Keratinocyte (primary cell): Measurements from ENCODE around the gene SMCR8. TPM values are rescaled to one million over a fixed set of nuclear protein-coding genes. Genes with fewer than 3 reads are reported as not detected.

Experiments
- DNase-seq: peaks from one replicate; pipeline ENCODE4 v3.0.0-alpha.2; 2011; ENCODE audit warnings: low read depth, missing footprints, low spot score
- FAIRE-seq: peaks from 2 replicates; lab custom pipeline; 2011; peaks lifted over from hg19 to GRCh38; lab: Jason Lieb, UNC
- H2AFZ ChIP-seq: 2 replicates; pipeline ENCODE4 v1.6.0; 2012; ENCODE audit warnings: low read length, control low read depth, inconsistent platforms; ENCODE audit not compliant: control insufficient read depth
- H3K27ac ChIP-seq: 2 replicates; pipeline ENCODE4 v1.5.1; 2011; ENCODE audit warnings: low read length; ENCODE audit not compliant: control insufficient read depth, insufficient read depth
- H3K27me3 ChIP-seq: 3 replicates; pipeline ENCODE4 v1.6.0; 2011; ENCODE audit warnings: low read length; ENCODE audit not compliant: control insufficient read depth, insufficient read depth; ENCODE audit errors: extremely low read depth
- H3K36me3 ChIP-seq, 2 experiments: 2 replicates in 1 of 2; 3 replicates in 1 of 2; pipeline ENCODE4 v1.5.1; 2011; ENCODE audit warnings: low read length in 2 of 2, mild to moderate bottlenecking in 1 of 2; ENCODE audit not compliant: control insufficient read depth in 2 of 2, insufficient read depth in 2 of 2; ENCODE audit errors: extremely low read depth in 1 of 2
- H3K4me1 ChIP-seq: 3 replicates; pipeline ENCODE4 v1.5.1; 2011; ENCODE audit warnings: low read length; ENCODE audit not compliant: control insufficient read depth, insufficient read depth; ENCODE audit errors: extremely low read depth
- H3K4me2 ChIP-seq: 3 replicates; pipeline ENCODE4 v1.6.0; 2011; ENCODE audit warnings: low read depth, low read length; ENCODE audit not compliant: control insufficient read depth, insufficient read depth; ENCODE audit errors: extremely low read depth
- H3K4me3 ChIP-seq, 3 experiments: fragments of 200-600 bp in 1 of 3; sonication (generic) in 1 of 3; 2 replicates in 2 of 3; 3 replicates in 1 of 3; pipeline ENCODE4 v1.5.1; 2011 to 2016; ENCODE audit warnings: low read length in 3 of 3, mild to moderate bottlenecking in 3 of 3, control low read depth in 2 of 3, inconsistent platforms in 1 of 3, low read depth in 1 of 3, mixed read lengths in 1 of 3, mixed run types in 1 of 3, moderate library complexity in 1 of 3; ENCODE audit not compliant: control insufficient read depth in 2 of 3, insufficient read depth in 2 of 3; ENCODE audit errors: extremely low read depth in 1 of 3
- H3K79me2 ChIP-seq: 2 replicates; pipeline ENCODE4 v1.6.0; 2012; ENCODE audit warnings: low read length; ENCODE audit not compliant: control insufficient read depth, insufficient read depth
- H3K9ac ChIP-seq: 3 replicates; pipeline ENCODE4 v1.6.0; 2011; ENCODE audit warnings: low read length; ENCODE audit not compliant: control insufficient read depth, insufficient read depth; ENCODE audit errors: extremely low read depth
- H3K9me1 ChIP-seq: 3 replicates; pipeline ENCODE4 v1.6.0; 2011; ENCODE audit warnings: low read length; ENCODE audit not compliant: control insufficient read depth, insufficient read depth; ENCODE audit errors: extremely low read depth
- H3K9me3 ChIP-seq: 2 replicates; pipeline ENCODE4 v1.5.1; 2012; ENCODE audit warnings: low read depth, low read length; ENCODE audit not compliant: control insufficient read depth
- H4K20me1 ChIP-seq: 3 replicates; pipeline ENCODE4 v1.6.0; 2011; ENCODE audit warnings: low read length; ENCODE audit not compliant: control insufficient read depth, insufficient read depth; ENCODE audit errors: extremely low read depth
- EZH2 ChIP-seq: IDR thresholded peaks from one replicate; pipeline ENCODE4 v1.6.1; 2012; ENCODE audit warnings: inconsistent platforms, mild to moderate bottlenecking, low read length, moderate library complexity
- dilution Hi-C: fragments of 300-500 bp; cut with MboI; formaldehyde crosslinking; loops from one replicate; pipeline ENCODE4 v1.7.0; 2020; ENCODE audit warnings: low sequenced_read_pairs; ENCODE audit not compliant: extremely low pct_ligation_motif_present
- polyA plus RNA-seq, 5 experiments: library from polyadenylated mRNA; depleted of rRNA in 3 of 5; stranded (reverse) in 3 of 5; stranded (forward) in 1 of 5; unstranded in 1 of 5; fragments of >200 nt; gene quantifications; 1 replicate in 1 of 5; 2 replicates in 3 of 5; 3 replicates in 1 of 5; pipeline versions ENCODE4 v1.2.1 to v1.2.3, GENCODE V29; 2011 to 2012; ENCODE audit warnings: missing spikeins in 2 of 5, low read depth in 1 of 5, low replicate concordance in 1 of 5
- TF ChIP-seq, protein P1 (sequence below), 3 experiments: IDR thresholded peaks in 1 of 3; conservative IDR thresholded peaks in 1 of 3; optimal IDR thresholded peaks in 1 of 3; 2 replicates in 2 of 3; 3 replicates in 1 of 3; pipeline versions ENCODE3 to v1.5.1; 2011; ENCODE audit warnings: low read length in 3 of 3, mild to moderate bottlenecking in 3 of 3, moderate library complexity in 2 of 3, control low read depth in 1 of 3, inconsistent platforms in 1 of 3; ENCODE audit not compliant: insufficient read depth in 2 of 3; ENCODE audit errors: extremely low read depth in 1 of 3

The SMCR8 gene
- polyA plus RNA-seq, 1 donor (not counting 4 experiments of a cell fraction or from before 2014, with no cell fraction given): 7.8 TPM

DNA sequence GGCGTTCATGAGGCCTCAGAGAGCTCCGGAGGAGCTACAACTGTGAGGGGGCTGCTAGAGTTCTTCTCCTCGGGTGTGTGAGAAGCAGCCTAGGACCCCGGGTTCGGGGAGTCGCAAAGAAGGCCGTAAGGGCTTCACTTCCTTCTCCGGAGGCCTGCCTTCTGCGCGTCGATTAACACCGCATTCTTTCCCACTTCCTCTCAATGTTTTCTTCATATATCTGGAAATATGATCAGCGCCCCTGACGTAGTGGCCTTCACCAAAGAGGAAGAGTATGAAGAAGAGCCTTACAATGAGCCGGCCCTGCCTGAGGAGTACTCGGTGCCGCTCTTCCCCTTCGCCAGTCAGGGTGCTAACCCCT is 449 bp downstream of the SMCR8 start:
- Histone ChIP-seq H3K27ac (peak overlapping the region; percentile 92), H3K27me3 (no peaks in the 10 kb centered on the region), H3K9ac (peak overlapping the region; percentile 94), H3K9me3 (no peaks in the 10 kb centered on the region), H3K4me3 (peak overlapping the region; percentile 80 to 90 (median 89)), H3K36me3 (peaks cover 3 to 27% of the 10 kb centered on the region in 2 experiments), H3K9me1 (no peaks in the 10 kb centered on the region), H3K4me1 (peaks cover 39% of the 10 kb centered on the region), H4K20me1 (peaks cover 10% of the 10 kb centered on the region), H3K4me2 (peak overlapping the region; percentile 96), H3K79me2 (peaks cover 86% of the 10 kb centered on the region), H2AFZ (peak overlapping the region; percentile 92)
- FAIRE-seq (no peak), DNase-seq (no peak)
- dilution Hi-C loops: no loop called here
- TF ChIP-seq, protein P1, sequence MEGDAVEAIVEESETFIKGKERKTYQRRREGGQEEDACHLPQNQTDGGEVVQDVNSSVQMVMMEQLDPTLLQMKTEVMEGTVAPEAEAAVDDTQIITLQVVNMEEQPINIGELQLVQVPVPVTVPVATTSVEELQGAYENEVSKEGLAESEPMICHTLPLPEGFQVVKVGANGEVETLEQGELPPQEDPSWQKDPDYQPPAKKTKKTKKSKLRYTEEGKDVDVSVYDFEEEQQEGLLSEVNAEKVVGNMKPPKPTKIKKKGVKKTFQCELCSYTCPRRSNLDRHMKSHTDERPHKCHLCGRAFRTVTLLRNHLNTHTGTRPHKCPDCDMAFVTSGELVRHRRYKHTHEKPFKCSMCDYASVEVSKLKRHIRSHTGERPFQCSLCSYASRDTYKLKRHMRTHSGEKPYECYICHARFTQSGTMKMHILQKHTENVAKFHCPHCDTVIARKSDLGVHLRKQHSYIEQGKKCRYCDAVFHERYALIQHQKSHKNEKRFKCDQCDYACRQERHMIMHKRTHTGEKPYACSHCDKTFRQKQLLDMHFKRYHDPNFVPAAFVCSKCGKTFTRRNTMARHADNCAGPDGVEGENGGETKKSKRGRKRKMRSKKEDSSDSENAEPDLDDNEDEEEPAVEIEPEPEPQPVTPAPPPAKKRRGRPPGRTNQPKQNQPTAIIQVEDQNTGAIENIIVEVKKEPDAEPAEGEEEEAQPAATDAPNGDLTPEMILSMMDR (optimal IDR thresholded peaks at IDR 0.05 in 1 of 3, IDR thresholded peaks at IDR 0.05 in 1 of 3, conservative IDR thresholded peaks at IDR 0.05 in 1 of 3; ENCODE audit: extremely low read depth in 1 of 3, insufficient read depth in 2 of 3, low read length in 3 of 3): no peak
- TF ChIP-seq EZH2: no peak

DNA sequence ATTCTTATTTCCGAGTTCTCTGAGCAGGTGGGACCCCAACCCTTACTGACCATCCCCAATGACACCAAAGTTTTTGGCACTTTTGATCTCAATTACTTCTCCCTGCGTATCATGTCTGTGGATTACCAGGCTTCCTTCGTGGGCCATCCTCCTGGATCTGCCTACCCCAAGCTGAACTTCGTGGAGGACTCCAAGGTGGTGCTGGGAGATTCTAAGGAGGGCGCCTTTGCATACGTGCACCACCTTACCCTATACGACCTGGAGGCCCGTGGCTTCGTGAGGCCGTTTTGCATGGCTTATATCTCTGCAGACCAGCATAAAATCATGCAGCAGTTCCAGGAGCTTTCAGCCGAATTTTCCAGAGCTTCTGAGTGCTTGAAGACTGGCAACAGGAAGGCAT is 868 bp downstream of the SMCR8 start:
- Histone ChIP-seq H3K27ac (peak overlapping the region; percentile 92), H3K36me3 (peaks cover 3 to 29% of the 10 kb centered on the region in 2 experiments), H4K20me1 (peaks cover 12% of the 10 kb centered on the region), H3K9ac (peak overlapping the region; percentile 94), H3K9me3 (no peaks in the 10 kb centered on the region), H3K4me2 (peak overlapping the region; percentile 96), H2AFZ (no peak overlapping the region), H3K4me3 (peak overlapping the region; percentile 80 to 90 (median 89)), H3K9me1 (no peaks in the 10 kb centered on the region), H3K4me1 (peaks cover 39% of the 10 kb centered on the region), H3K79me2 (peaks cover 90% of the 10 kb centered on the region), H3K27me3 (no peaks in the 10 kb centered on the region)
- DNase-seq (no peak), FAIRE-seq (no peak)
- TF ChIP-seq EZH2: no peak
- TF ChIP-seq, protein P1 (optimal IDR thresholded peaks at IDR 0.05 in 1 of 3, IDR thresholded peaks at IDR 0.05 in 1 of 3, conservative IDR thresholded peaks at IDR 0.05 in 1 of 3; ENCODE audit: extremely low read depth in 1 of 3, insufficient read depth in 2 of 3, low read length in 3 of 3): no peak
- dilution Hi-C loops: no loop called here
